DMS114 treated with DMSO at 0.1 percent for 48 hours (cell line): ENCODE results near the gene CPTP.

ENCODE experiments used
- DNase-seq: peaks from one replicate; lab custom pipeline; 2025; ENCODE audit not compliant: unreplicated experiment; lab: John Stamatoyannopoulos, UW

Gene CPTP

GRCh38 chr1:1332774-1333480 lies 8.3 kb downstream of the CPTP start:
- no peak for DNase-seq

- no peak for DNase-seq
These were observed 9.1 kb downstream of the CPTP start for GRCh38 chr1:1333551-1334241.

GRCh38 chr1:1334835-1335234 lies 10.2 kb downstream of the CPTP start:
- DNase-seq: no peak

- no peak for DNase-seq
These were observed 10.7 kb downstream of the CPTP start for GRCh38 chr1:1335283-1335682.

GRCh38 chr1:1335792-1336248 lies 11.2 kb downstream of the CPTP start:
- no peak for DNase-seq

GRCh38 chr1:1336446-1336845 lies 11.8 kb downstream of the CPTP start:
- no peak for DNase-seq

- no peak for DNase-seq
These were observed 12.6 kb downstream of the CPTP start for GRCh38 chr1:1336931-1337792.

GRCh38 chr1:1337793-1338147 lies 13.2 kb downstream of the CPTP start:
- no peak for DNase-seq

GRCh38 chr1:1338278-1338677 lies 13.7 kb downstream of the CPTP start:
- no peak for DNase-seq

GRCh38 chr1:1340185-1340584 lies 15.6 kb downstream of the CPTP start:
- no peak for DNase-seq

- DNase-seq: no peak
These were observed 16.4 kb downstream of the CPTP start for GRCh38 chr1:1340791-1341548.

GRCh38 chr1:1341549-1342021 lies 17.0 kb downstream of the CPTP start:
- no peak for DNase-seq

GRCh38 chr1:1342061-1342562 lies 17.5 kb downstream of the CPTP start:
- DNase-seq: no peak

GRCh38 chr1:1342584-1343115 lies 18.0 kb downstream of the CPTP start:
- no peak for DNase-seq

- DNase-seq: no peak
These were observed 19.3 kb downstream of the CPTP start for GRCh38 chr1:1343811-1344421.

GRCh38 chr1:1344655-1345361 lies 20.2 kb downstream of the CPTP start:
- DNase-seq: no peak

GRCh38 chr1:1345384-1345783 lies 20.8 kb downstream of the CPTP start:
- DNase-seq: no peak

GRCh38 chr1:1345860-1346500 lies 21.4 kb downstream of the CPTP start:
- no peak for DNase-seq

- DNase-seq: no peak
These were observed 21.9 kb downstream of the CPTP start for GRCh38 chr1:1346501-1346890.
